Endothelial cell of umbilical vein (primary cell): ENCODE data around the gene CLEC18A. TPM values are rescaled to one million over a fixed set of nuclear protein-coding genes. Genes with fewer than 3 reads are reported as not detected.
A peak's percentile ranks its signal among the peaks of the same experiment; 100 is the strongest.
"Not testable (repeated sequence)": the region's sequence is repeated elsewhere in the genome, so short reads cannot be mapped to it uniquely, and the experiment has no call there.

ENCODE experiments used
- BruUV-seq: library from RNA; stranded (reverse); fragments of 400-500 nt; replicated peaks from 2 replicates; lab custom pipeline; 2021; lab: Mats Ljungman, UMichigan
- CTCF ChIA-PET: fragments of 300-600, 350-600 bp; sonication (Branson Sonifier 250); formaldehyde crosslinking; loops from one replicate; lab custom pipeline; 2021; ENCODE audit warnings: antibody characterized with exemption, inconsistent platforms; lab: Charles Lee
- POLR2A ChIA-PET: fragments of 300-600, 350-600 bp; sonication (Branson Sonifier 250); formaldehyde crosslinking; loops from one replicate; lab custom pipeline; 2021; ENCODE audit warnings: antibody characterized with exemption, inconsistent platforms; lab: Charles Lee
- DNase-seq: peaks from one replicate; pipeline ENCODE4 v3.0.0-alpha.2; 2011; ENCODE audit warnings: low read depth, low spot score
- FAIRE-seq: peaks from 2 replicates; lab custom pipeline; 2011; peaks lifted over from hg19 to GRCh38; lab: Jason Lieb, UNC
- H2AFZ ChIP-seq: 2 replicates; pipeline ENCODE4 v1.6.0; 2012; ENCODE audit warnings: low read depth, low read length, control low read depth, inconsistent platforms
- H3K27ac ChIP-seq: 2 replicates; pipeline ENCODE4 v1.5.1; 2011; ENCODE audit warnings: low read depth, mild to moderate bottlenecking, control low read depth, low read length, moderate library complexity; ENCODE audit not compliant: insufficient read depth
- H3K27me3 ChIP-seq, 2 experiments: 2 replicates each; pipeline versions ENCODE4 v1.6.0 to v1.6.1; 2011; ENCODE audit warnings: low read length in 2 of 2, mixed read lengths in 1 of 2; ENCODE audit not compliant: control insufficient read depth in 2 of 2, insufficient read depth in 2 of 2
- H3K36me3 ChIP-seq, 2 experiments: 2 replicates in 1 of 2; 3 replicates in 1 of 2; pipeline ENCODE4 v1.5.1; 2011; ENCODE audit warnings: low read length in 2 of 2, mild to moderate bottlenecking in 1 of 2, moderate library complexity in 1 of 2; ENCODE audit not compliant: control insufficient read depth in 2 of 2, insufficient read depth in 2 of 2; ENCODE audit errors: extremely low read depth in 1 of 2
- H3K4me1 ChIP-seq: 3 replicates; pipeline ENCODE4 v1.5.1; 2011; ENCODE audit warnings: mild to moderate bottlenecking, low read length; ENCODE audit not compliant: control insufficient read depth, insufficient read depth; ENCODE audit errors: extremely low read depth
- H3K4me2 ChIP-seq: 2 replicates; pipeline ENCODE4 v1.6.1; 2011; ENCODE audit warnings: low read length, control low read depth, mixed read lengths; ENCODE audit not compliant: insufficient read depth
- H3K4me3 ChIP-seq, 3 experiments: fragments of 200-600 bp in 1 of 3; sonication (generic), shearing (Covaris generic) in 1 of 3; replicated peaks in 1 of 3; 2 replicates each; pipeline ENCODE4 v1.5.1; 2011 to 2016; ENCODE audit warnings: control low read depth in 3 of 3, low read length in 3 of 3, mild to moderate bottlenecking in 2 of 3, inconsistent platforms in 1 of 3, low read depth in 1 of 3, moderate library complexity in 1 of 3; ENCODE audit not compliant: insufficient read depth in 1 of 3
- H3K79me2 ChIP-seq: 2 replicates; pipeline ENCODE4 v1.6.0; 2012; ENCODE audit warnings: low read length, inconsistent platforms; ENCODE audit not compliant: control insufficient read depth, insufficient read depth
- H3K9ac ChIP-seq: replicated peaks from 2 replicates; pipeline ENCODE3; 2011; ENCODE audit warnings: low read length, control low read depth; ENCODE audit not compliant: insufficient read depth; ENCODE audit errors: extremely low read depth
- H3K9me1 ChIP-seq: replicated peaks from 3 replicates; pipeline ENCODE4 v1.6.0; 2011; ENCODE audit warnings: mild to moderate bottlenecking, low read length; ENCODE audit not compliant: control insufficient read depth, insufficient read depth; ENCODE audit errors: extremely low read depth
- H3K9me3 ChIP-seq: replicated peaks from 2 replicates; pipeline ENCODE4 v1.5.1; 2012; ENCODE audit warnings: low read length, inconsistent platforms; ENCODE audit not compliant: control insufficient read depth, insufficient read depth
- H4K20me1 ChIP-seq: replicated peaks from 2 replicates; pipeline ENCODE3; 2011; ENCODE audit warnings: mild to moderate bottlenecking, low read length; ENCODE audit not compliant: control insufficient read depth, insufficient read depth; ENCODE audit errors: extremely low read depth
- dilution Hi-C: fragments of 300-500 bp; cut with MboI; formaldehyde crosslinking; loops from one replicate; pipeline ENCODE4 v1.15.0; 2019; ENCODE audit warnings: low sequenced_read_pairs; ENCODE audit not compliant: extremely low pct_ligation_motif_present
- intact Hi-C: fragments of 100-400 bp; cut with micrococcal nuclease; formaldehyde crosslinking; loops from one replicate; pipeline ENCODE4 v1.10.0; 2022
- polyA plus RNA-seq, 4 experiments: library from polyadenylated mRNA; depleted of rRNA in 3 of 4; stranded (reverse) in 3 of 4; unstranded in 1 of 4; fragments of >200 nt; gene quantifications; 2 replicates each; pipeline versions ENCODE4 v1.2.1 to v1.2.3, GENCODE V29; 2011 to 2012; ENCODE audit warnings: missing spikeins in 1 of 4
- total RNA-seq: library from RNA; stranded (reverse); gene quantifications from 2 replicates; pipeline ENCODE4 v1.2.3, GENCODE V29; 2021

CLEC18A gene
- total and polyA plus RNA-seq, 2 donors (not counting 3 experiments of a cell fraction or from before 2014, with no cell fraction given): 0.35 to 0.51 TPM

DNA sequence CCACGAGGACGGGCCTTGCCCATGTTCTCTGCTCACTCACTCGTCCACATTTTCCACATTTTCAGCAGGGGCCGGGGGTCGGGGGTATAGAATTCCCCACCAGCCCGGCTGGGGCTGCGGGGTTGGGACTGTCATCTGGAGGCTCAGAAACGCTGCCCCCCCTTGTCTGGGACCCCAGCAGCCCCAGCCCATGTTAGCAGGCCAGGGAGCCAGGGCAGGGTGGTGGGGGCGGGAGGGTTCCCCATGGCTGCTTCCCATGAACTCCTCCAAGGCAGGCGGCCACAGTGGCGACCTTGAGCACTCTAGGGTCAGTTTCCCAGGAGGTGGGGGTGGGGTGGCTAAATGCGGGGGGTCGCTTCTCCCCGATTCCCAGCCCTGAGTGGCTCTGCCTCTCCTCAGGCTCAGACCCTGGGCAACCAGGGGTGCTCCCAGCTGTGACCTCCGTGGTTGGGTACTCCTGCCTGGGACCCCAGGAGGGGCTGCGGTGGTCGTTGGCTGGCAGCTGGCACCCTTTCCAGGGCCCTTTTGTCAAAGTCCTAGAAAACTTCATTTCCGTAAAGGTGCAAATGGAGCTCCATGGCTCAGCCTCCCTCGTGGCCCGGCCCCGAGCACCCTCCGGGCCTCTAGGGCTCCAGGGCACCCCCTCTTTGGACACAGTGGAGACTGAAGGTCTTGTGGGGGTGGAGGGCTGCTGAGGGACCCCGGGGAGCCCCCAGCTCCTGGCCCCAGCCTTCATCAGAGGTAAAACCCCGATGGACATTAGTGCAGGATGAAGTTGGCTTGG is 1.6 kb downstream of the CLEC18A start:
- DNase-seq, H2AFZ ChIP-seq, H3K4me2 ChIP-seq, H4K20me1 ChIP-seq, H3K9me1 ChIP-seq, H3K4me3 ChIP-seq, H3K27me3 ChIP-seq, H3K79me2 ChIP-seq, BruUV-seq, CTCF ChIA-PET, intact Hi-C loops, H3K4me1 ChIP-seq, FAIRE-seq, H3K9ac ChIP-seq, POLR2A ChIA-PET, dilution Hi-C loops, H3K9me3 ChIP-seq, H3K27ac ChIP-seq, H3K36me3 ChIP-seq: not testable (repeated sequence)

DNA sequence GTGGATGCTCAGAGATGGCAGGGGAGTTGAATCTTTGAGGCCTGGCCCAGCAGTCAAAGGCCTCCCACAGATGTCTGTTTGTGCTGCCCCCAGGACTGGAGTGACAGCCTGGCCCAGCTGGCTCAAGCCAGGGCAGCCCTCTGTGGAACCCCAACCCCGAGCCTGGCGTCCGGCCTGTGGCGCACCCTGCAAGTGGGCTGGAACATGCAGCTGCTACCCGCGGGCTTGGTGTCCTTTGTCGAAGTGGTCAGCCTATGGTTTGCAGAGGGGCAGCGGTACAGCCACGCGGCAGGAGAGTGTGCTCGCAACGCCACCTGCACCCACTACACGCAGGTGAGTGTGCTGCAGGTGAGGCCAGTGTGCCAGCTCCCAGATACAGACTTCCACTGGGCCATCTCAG is 3.1 kb downstream of the CLEC18A start:
- H3K9me3 ChIP-seq, dilution Hi-C loops, POLR2A ChIA-PET: not testable (repeated sequence)

DNA sequence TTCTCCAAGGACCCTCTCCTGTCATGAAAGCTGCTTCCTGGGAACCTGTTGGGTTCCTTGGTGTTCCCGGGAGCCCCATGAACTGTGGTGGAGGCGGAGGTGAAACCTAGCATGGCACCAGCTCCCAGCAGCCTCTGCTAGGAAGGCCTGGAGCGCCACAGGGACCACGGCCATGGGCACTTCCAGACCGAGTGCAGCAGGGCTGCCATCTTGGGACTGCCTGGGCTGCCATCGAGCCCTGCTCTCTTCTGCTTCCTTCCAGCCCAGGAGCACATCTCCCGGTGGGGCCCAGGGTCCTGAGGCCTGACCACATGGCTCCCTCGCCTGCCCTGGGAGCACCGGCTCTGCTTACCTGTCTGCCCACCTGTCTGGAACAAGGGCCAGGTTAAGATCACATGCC is 12.2 kb downstream of the CLEC18A start:
- H3K27ac ChIP-seq, H3K9me1 ChIP-seq, H3K27me3 ChIP-seq, H2AFZ ChIP-seq, FAIRE-seq, H3K4me2 ChIP-seq, H3K4me3 ChIP-seq, H4K20me1 ChIP-seq, H3K9me3 ChIP-seq, intact Hi-C loops, H3K36me3 ChIP-seq, CTCF ChIA-PET, H3K79me2 ChIP-seq, H3K4me1 ChIP-seq, dilution Hi-C loops, H3K9ac ChIP-seq, BruUV-seq, DNase-seq, POLR2A ChIA-PET: not testable (repeated sequence)

More for the DNA sequence above, 3.1 kb downstream of the CLEC18A start:
- H2AFZ ChIP-seq, H3K36me3 ChIP-seq, H3K4me1 ChIP-seq, BruUV-seq, H3K4me2 ChIP-seq, H4K20me1 ChIP-seq, H3K27ac ChIP-seq, H3K9me1 ChIP-seq, H3K27me3 ChIP-seq, H3K9ac ChIP-seq, H3K79me2 ChIP-seq, FAIRE-seq, CTCF ChIA-PET, DNase-seq, H3K4me3 ChIP-seq, intact Hi-C loops: not testable (repeated sequence)

DNA sequence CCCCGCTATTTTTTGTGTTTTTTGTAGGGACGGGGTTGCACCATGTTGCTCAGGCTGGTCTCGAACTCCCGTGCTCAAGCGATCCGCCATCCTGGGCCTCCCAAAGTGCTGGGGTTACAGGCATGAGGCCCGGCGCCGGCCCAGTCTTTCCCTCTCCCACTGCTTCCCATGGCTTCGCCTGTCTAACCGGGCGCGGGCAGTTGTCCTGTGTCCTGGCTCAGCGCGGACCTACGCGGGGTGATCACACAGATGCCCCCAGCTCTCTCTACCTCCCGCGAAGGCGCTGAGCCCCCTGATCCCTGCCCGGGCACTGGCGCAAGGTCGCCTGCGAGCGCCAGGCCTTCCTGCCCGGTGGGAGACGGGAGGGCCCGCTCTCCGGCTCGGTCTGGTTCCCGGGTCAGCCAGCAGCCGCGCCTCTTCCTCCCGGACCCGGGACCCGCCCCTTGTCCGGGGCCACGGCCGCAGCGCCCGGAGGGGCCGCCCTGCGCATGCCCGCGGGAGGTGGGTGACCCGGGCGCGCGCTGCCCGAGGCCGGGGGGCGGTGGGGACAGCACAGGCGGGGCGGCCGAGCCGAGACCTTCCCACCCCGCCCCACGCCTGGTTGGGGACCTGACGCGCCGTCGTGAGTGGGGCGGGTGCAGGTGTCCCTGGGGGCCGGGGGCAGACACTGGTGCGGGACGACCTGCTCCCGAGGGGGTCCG is 14.0 kb downstream of the CLEC18A start:
- BruUV-seq, H3K27me3 ChIP-seq, H3K9ac ChIP-seq, H3K79me2 ChIP-seq, H3K36me3 ChIP-seq, intact Hi-C loops, FAIRE-seq, CTCF ChIA-PET, H3K27ac ChIP-seq, H4K20me1 ChIP-seq, POLR2A ChIA-PET, DNase-seq, H3K9me3 ChIP-seq, H3K9me1 ChIP-seq, H3K4me1 ChIP-seq, dilution Hi-C loops: not testable (repeated sequence)
- peak overlapping the region; percentile 70 for H2AFZ ChIP-seq
- H3K4me2 ChIP-seq: peak overlapping the region; percentile 31
- H3K4me3 ChIP-seq: peak overlapping the region in 1 of 3 experiments; percentile 35
